Measurements from ENCODE around the gene LCORL.

Gene LCORL

DNA sequence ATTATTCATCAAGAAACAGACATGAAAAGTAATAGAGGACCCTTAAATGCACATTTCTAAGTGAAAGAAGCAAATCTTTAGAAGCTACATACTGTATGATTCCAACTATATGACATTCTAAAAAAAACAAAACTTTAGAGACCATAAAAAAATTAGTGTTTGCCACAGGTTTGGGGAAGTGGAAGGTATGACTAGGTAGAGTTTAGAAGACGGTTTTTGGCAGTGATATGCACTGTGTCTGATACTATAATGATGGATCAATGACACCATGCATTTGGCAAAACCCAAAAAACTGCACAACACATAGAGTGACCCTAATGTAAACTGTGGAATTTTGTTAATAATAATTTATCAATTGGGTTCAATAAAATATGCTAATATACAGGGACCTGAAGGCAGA lies 54.5 kb downstream of the LCORL start:
- Histone ChIP-seq H3K36me3 (replicated peaks; ENCODE audit: insufficient read depth, low read length) (no peaks in the 10 kb centered on the region; the same call in 1 of the 2 replicates), H3K79me2 (ENCODE audit: low read length) (peaks cover 62% of the 10 kb centered on the region), H3K4me3 (ENCODE audit: low read length) (no peak overlapping the region), H3K9me2 (replicated peaks; ENCODE audit: insufficient read depth, low read length) (no peaks in the 10 kb centered on the region), H3F3A (ENCODE audit: insufficient read depth, low read length) (no peaks in the 10 kb centered on the region), H2AFZ (ENCODE audit: low read length) (no peak overlapping the region), H3K27ac (ENCODE audit: low read length) (no peak overlapping the region), H3K4me1 (ENCODE audit: low read length) (no peaks in the 10 kb centered on the region), H3K27me3 (replicated peaks; ENCODE audit: insufficient read depth, low read length) (no peaks in the 10 kb centered on the region), H3K9ac (ENCODE audit: low read length) (no peak overlapping the region), H4K20me1 (ENCODE audit: insufficient read depth, low read length) (peaks cover 3% of the 10 kb centered on the region; the same call in 1 of the 2 replicates), H3K9me3 (replicated peaks; ENCODE audit: insufficient read depth, low read length) (no peaks in the 10 kb centered on the region), H3K4me2 (ENCODE audit: low read depth, low read length) (no peak overlapping the region)
- no peak for DNase-seq
- TF ChIP-seq EZH2phosphoT487 (IDR thresholded peaks at IDR 0.05; ENCODE audit: low read length) (no peak), EZH2 (optimal IDR thresholded peaks at IDR 0.05; ENCODE audit: low read depth, low read length) (no peak)
- TF ChIP-seq, protein P1, sequence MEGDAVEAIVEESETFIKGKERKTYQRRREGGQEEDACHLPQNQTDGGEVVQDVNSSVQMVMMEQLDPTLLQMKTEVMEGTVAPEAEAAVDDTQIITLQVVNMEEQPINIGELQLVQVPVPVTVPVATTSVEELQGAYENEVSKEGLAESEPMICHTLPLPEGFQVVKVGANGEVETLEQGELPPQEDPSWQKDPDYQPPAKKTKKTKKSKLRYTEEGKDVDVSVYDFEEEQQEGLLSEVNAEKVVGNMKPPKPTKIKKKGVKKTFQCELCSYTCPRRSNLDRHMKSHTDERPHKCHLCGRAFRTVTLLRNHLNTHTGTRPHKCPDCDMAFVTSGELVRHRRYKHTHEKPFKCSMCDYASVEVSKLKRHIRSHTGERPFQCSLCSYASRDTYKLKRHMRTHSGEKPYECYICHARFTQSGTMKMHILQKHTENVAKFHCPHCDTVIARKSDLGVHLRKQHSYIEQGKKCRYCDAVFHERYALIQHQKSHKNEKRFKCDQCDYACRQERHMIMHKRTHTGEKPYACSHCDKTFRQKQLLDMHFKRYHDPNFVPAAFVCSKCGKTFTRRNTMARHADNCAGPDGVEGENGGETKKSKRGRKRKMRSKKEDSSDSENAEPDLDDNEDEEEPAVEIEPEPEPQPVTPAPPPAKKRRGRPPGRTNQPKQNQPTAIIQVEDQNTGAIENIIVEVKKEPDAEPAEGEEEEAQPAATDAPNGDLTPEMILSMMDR (IDR thresholded peaks at IDR 0.05; ENCODE audit: low read length), result no peak

DNA sequence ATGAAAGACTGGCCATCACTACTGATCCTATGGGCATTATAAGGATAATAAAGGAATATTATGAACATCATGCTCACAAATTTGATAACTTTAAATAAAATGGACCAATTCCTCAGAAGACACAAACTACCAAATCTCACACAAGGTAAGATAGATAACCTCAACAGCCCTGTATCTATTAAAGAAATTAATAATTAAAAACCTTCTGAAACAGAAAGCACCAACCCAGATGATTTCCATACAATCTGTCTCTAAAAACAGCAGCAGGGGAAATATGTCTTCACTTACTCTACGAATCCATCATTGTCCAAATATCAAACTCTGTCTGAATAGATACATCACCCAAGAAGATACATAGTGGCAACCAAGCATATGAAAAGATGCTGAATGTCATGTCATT lies 55.2 kb downstream of the LCORL start:
- TF ChIP-seq EZH2phosphoT487 (IDR thresholded peaks at IDR 0.05; ENCODE audit: low read length) (no peak), EZH2 (optimal IDR thresholded peaks at IDR 0.05; ENCODE audit: low read depth, low read length) (no peak)
- TF ChIP-seq, protein P1 (IDR thresholded peaks at IDR 0.05; ENCODE audit: low read length), result no peak
- Histone ChIP-seq H3K27ac (ENCODE audit: low read length) (no peak overlapping the region), H3K79me2 (ENCODE audit: low read length) (peaks cover 57% of the 10 kb centered on the region), H3K9me3 (replicated peaks; ENCODE audit: insufficient read depth, low read length) (no peaks in the 10 kb centered on the region), H3K4me2 (ENCODE audit: low read depth, low read length) (no peak overlapping the region), H3K27me3 (replicated peaks; ENCODE audit: insufficient read depth, low read length) (no peaks in the 10 kb centered on the region), H3K9me2 (replicated peaks; ENCODE audit: insufficient read depth, low read length) (no peaks in the 10 kb centered on the region), H3K36me3 (replicated peaks; ENCODE audit: insufficient read depth, low read length) (no peaks in the 10 kb centered on the region; the same call in 1 of the 2 replicates), H3F3A (ENCODE audit: insufficient read depth, low read length) (no peaks in the 10 kb centered on the region), H2AFZ (ENCODE audit: low read length) (no peak overlapping the region), H3K9ac (ENCODE audit: low read length) (no peak overlapping the region), H4K20me1 (ENCODE audit: insufficient read depth, low read length) (peaks cover 3% of the 10 kb centered on the region; the same call in 1 of the 2 replicates), H3K4me1 (ENCODE audit: low read length) (no peaks in the 10 kb centered on the region), H3K4me3 (ENCODE audit: low read length) (no peak overlapping the region)
- DNase-seq, result no peak

DNA sequence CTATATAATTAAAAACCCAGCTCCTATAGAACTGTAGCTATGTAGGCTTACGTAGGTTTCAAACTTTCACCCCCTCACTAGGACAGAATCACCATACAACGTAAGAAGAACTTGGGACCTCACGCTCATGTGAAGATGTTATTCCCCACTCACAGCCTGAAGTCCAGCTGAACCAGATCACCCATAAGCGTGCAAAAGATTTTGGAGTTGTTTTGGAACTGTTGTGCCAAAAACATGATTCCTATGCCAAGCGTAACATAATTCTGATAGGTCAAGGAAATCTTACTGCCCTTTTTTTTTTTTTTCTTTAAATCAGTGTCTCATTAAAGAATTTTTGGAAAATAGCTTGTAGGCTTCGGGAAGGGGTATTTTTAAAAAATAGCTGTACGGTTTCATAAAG lies 57.0 kb downstream of the LCORL start:
- Histone ChIP-seq H3K79me2 (ENCODE audit: low read length) (peaks cover 49% of the 10 kb centered on the region), H3K9me3 (replicated peaks; ENCODE audit: insufficient read depth, low read length) (no peaks in the 10 kb centered on the region), H3K4me3 (ENCODE audit: low read length) (no peak overlapping the region), H3K4me1 (ENCODE audit: low read length) (no peaks in the 10 kb centered on the region), H3K9ac (ENCODE audit: low read length) (no peak overlapping the region), H2AFZ (ENCODE audit: low read length) (no peak overlapping the region), H3K27ac (ENCODE audit: low read length) (no peak overlapping the region), H3F3A (ENCODE audit: insufficient read depth, low read length) (no peaks in the 10 kb centered on the region), H3K36me3 (replicated peaks; ENCODE audit: insufficient read depth, low read length) (no peaks in the 10 kb centered on the region; the same call in 1 of the 2 replicates), H4K20me1 (ENCODE audit: insufficient read depth, low read length) (peaks cover 3% of the 10 kb centered on the region; the same call in 1 of the 2 replicates), H3K4me2 (ENCODE audit: low read depth, low read length) (no peak overlapping the region), H3K9me2 (replicated peaks; ENCODE audit: insufficient read depth, low read length) (no peaks in the 10 kb centered on the region), H3K27me3 (replicated peaks; ENCODE audit: insufficient read depth, low read length) (no peaks in the 10 kb centered on the region)
- DNase-seq, result no peak
- no peak for TF ChIP-seq EZH2 (optimal IDR thresholded peaks at IDR 0.05; ENCODE audit: low read depth, low read length)
- TF ChIP-seq EZH2phosphoT487 (IDR thresholded peaks at IDR 0.05; ENCODE audit: low read length), result no peak

DNA sequence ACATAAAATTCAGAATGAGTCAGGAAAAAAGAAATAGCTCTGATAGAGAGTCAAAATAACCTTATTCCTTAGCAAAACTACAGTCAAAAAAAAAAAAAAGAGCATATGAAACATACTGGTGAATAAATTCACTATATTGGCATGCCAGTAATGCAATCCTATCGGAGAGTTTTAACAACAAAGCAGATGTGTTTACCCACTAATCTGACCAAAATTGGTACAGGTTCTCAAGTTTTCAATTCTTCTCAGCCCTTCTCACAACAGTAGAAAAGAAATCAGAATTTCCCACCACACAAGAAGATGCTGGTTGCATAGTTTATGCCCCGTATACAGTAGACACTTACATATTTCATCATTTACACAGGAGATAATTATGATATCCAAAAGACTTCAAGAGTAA lies 59.4 kb downstream of the LCORL start:
- Histone ChIP-seq H3K9me2 (replicated peaks; ENCODE audit: insufficient read depth, low read length) (no peaks in the 10 kb centered on the region), H3K27me3 (replicated peaks; ENCODE audit: insufficient read depth, low read length) (no peaks in the 10 kb centered on the region), H3F3A (ENCODE audit: insufficient read depth, low read length) (no peaks in the 10 kb centered on the region), H3K79me2 (ENCODE audit: low read length) (peaks cover 37% of the 10 kb centered on the region), H3K9ac (ENCODE audit: low read length) (no peak overlapping the region), H4K20me1 (ENCODE audit: insufficient read depth, low read length) (peaks cover 3% of the 10 kb centered on the region; the same call in 1 of the 2 replicates), H3K4me2 (ENCODE audit: low read depth, low read length) (no peak overlapping the region), H2AFZ (ENCODE audit: low read length) (no peak overlapping the region), H3K36me3 (replicated peaks; ENCODE audit: insufficient read depth, low read length) (no peaks in the 10 kb centered on the region; the same call in 1 of the 2 replicates), H3K27ac (ENCODE audit: low read length) (no peak overlapping the region), H3K4me1 (ENCODE audit: low read length) (no peaks in the 10 kb centered on the region), H3K9me3 (replicated peaks; ENCODE audit: insufficient read depth, low read length) (no peaks in the 10 kb centered on the region), H3K4me3 (ENCODE audit: low read length) (no peak overlapping the region)
- DNase-seq, result no peak
- no peak for TF ChIP-seq EZH2phosphoT487 (IDR thresholded peaks at IDR 0.05; ENCODE audit: low read length)
- TF ChIP-seq, protein P1 (IDR thresholded peaks at IDR 0.05; ENCODE audit: low read length), result no peak
- no peak for TF ChIP-seq EZH2 (optimal IDR thresholded peaks at IDR 0.05; ENCODE audit: low read depth, low read length)

All from MM.1S (cell line).